Measurements from ENCODE around the gene PTPN5.

DNA sequence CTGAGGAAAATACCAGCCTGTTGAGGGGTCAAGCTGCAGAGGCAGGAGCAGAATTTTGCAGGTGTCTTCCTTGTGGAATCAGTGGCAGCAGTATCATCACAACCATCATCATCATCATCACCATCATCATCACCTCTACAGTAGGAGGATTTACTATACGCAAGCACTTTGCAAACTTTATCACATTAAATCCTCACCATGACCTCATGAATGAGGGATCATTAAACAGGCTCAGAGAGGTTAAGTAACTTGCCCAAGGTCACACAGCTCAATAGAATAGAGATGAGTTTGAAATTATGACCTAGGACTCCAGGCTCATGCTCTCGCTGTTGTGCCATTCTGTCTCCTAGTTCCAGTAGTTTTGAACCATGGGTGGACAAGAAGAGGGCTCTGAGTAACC is 25.6 kb downstream of the PTPN5 start:
- TF ChIP-seq POLR2A (IDR thresholded peaks at IDR 0.05), result no peak
- TF ChIP-seq, protein P1, sequence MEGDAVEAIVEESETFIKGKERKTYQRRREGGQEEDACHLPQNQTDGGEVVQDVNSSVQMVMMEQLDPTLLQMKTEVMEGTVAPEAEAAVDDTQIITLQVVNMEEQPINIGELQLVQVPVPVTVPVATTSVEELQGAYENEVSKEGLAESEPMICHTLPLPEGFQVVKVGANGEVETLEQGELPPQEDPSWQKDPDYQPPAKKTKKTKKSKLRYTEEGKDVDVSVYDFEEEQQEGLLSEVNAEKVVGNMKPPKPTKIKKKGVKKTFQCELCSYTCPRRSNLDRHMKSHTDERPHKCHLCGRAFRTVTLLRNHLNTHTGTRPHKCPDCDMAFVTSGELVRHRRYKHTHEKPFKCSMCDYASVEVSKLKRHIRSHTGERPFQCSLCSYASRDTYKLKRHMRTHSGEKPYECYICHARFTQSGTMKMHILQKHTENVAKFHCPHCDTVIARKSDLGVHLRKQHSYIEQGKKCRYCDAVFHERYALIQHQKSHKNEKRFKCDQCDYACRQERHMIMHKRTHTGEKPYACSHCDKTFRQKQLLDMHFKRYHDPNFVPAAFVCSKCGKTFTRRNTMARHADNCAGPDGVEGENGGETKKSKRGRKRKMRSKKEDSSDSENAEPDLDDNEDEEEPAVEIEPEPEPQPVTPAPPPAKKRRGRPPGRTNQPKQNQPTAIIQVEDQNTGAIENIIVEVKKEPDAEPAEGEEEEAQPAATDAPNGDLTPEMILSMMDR (IDR thresholded peaks at IDR 0.05), result no peak

All from ovary (tissue), 3 donors.